22Rv1 (cell line): ENCODE data around the gene PDLIM5.

Experiments
- CTCF ChIP-seq: fragments of 450-650 bp; IDR thresholded peaks from 2 replicates; pipeline ENCODE4 v1.5.1; 2017; ENCODE audit warnings: mild to moderate bottlenecking
- ZFX ChIP-seq: fragments of 450-650 bp; IDR thresholded peaks from 2 replicates; pipeline ENCODE4 v1.6.1; 2017; ENCODE audit warnings: antibody characterized with exemption, borderline replicate concordance

DNA sequence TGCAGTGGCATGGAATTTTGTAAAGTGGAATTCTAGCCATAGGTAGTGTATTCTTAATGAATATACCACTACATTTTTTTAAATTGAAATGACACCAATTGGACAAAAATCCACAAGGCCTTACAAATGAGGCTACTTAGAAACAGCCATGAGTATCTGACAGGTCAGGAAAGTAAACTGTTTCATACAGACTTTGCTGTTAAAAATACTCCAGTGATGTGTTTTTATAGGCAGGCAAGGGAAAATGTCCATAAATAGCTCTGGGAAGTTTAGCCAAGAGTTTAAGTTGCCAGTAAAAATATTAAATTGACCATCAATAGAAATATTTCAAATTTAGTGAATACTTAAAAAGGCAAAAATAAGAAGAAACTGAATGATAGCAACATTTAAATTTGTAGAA lies 41.8 kb upstream of the PDLIM5 start:
- TF ChIP-seq CTCF (no peak), ZFX (no peak)
